ENCODE measurements around the gene C19orf12.

GRCh38 chr19:29741776-29742175 is 26.7 kb upstream of the C19orf12 start:
- TF ChIP-seq, protein P1, sequence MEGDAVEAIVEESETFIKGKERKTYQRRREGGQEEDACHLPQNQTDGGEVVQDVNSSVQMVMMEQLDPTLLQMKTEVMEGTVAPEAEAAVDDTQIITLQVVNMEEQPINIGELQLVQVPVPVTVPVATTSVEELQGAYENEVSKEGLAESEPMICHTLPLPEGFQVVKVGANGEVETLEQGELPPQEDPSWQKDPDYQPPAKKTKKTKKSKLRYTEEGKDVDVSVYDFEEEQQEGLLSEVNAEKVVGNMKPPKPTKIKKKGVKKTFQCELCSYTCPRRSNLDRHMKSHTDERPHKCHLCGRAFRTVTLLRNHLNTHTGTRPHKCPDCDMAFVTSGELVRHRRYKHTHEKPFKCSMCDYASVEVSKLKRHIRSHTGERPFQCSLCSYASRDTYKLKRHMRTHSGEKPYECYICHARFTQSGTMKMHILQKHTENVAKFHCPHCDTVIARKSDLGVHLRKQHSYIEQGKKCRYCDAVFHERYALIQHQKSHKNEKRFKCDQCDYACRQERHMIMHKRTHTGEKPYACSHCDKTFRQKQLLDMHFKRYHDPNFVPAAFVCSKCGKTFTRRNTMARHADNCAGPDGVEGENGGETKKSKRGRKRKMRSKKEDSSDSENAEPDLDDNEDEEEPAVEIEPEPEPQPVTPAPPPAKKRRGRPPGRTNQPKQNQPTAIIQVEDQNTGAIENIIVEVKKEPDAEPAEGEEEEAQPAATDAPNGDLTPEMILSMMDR (IDR thresholded peaks at IDR 0.05): no peak
- TF ChIP-seq ZNF263 (CRISPR knock-in tag; IDR thresholded peaks at IDR 0.05; ENCODE audit: low read depth) (no peak), USF2 (CRISPR knock-in tag; IDR thresholded peaks at IDR 0.05) (no peak), MAX (CRISPR knock-in tag; IDR thresholded peaks at IDR 0.05) (no peak), NR1H2 (CRISPR knock-in tag; IDR thresholded peaks at IDR 0.05) (no peak)
- TF ChIP-seq, protein P2, sequence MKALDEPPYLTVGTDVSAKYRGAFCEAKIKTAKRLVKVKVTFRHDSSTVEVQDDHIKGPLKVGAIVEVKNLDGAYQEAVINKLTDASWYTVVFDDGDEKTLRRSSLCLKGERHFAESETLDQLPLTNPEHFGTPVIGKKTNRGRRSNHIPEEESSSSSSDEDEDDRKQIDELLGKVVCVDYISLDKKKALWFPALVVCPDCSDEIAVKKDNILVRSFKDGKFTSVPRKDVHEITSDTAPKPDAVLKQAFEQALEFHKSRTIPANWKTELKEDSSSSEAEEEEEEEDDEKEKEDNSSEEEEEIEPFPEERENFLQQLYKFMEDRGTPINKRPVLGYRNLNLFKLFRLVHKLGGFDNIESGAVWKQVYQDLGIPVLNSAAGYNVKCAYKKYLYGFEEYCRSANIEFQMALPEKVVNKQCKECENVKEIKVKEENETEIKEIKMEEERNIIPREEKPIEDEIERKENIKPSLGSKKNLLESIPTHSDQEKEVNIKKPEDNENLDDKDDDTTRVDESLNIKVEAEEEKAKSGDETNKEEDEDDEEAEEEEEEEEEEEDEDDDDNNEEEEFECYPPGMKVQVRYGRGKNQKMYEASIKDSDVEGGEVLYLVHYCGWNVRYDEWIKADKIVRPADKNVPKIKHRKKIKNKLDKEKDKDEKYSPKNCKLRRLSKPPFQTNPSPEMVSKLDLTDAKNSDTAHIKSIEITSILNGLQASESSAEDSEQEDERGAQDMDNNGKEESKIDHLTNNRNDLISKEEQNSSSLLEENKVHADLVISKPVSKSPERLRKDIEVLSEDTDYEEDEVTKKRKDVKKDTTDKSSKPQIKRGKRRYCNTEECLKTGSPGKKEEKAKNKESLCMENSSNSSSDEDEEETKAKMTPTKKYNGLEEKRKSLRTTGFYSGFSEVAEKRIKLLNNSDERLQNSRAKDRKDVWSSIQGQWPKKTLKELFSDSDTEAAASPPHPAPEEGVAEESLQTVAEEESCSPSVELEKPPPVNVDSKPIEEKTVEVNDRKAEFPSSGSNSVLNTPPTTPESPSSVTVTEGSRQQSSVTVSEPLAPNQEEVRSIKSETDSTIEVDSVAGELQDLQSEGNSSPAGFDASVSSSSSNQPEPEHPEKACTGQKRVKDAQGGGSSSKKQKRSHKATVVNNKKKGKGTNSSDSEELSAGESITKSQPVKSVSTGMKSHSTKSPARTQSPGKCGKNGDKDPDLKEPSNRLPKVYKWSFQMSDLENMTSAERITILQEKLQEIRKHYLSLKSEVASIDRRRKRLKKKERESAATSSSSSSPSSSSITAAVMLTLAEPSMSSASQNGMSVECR (CRISPR knock-in tag; IDR thresholded peaks at IDR 0.05; ENCODE audit: borderline replicate concordance): no peak
